ENCODE measurements around the gene SSC5D.
"Not testable (repeated sequence)": the region's sequence is repeated elsewhere in the genome, so short reads cannot be mapped to it uniquely, and the experiment has no call there.

Gene SSC5D

DNA sequence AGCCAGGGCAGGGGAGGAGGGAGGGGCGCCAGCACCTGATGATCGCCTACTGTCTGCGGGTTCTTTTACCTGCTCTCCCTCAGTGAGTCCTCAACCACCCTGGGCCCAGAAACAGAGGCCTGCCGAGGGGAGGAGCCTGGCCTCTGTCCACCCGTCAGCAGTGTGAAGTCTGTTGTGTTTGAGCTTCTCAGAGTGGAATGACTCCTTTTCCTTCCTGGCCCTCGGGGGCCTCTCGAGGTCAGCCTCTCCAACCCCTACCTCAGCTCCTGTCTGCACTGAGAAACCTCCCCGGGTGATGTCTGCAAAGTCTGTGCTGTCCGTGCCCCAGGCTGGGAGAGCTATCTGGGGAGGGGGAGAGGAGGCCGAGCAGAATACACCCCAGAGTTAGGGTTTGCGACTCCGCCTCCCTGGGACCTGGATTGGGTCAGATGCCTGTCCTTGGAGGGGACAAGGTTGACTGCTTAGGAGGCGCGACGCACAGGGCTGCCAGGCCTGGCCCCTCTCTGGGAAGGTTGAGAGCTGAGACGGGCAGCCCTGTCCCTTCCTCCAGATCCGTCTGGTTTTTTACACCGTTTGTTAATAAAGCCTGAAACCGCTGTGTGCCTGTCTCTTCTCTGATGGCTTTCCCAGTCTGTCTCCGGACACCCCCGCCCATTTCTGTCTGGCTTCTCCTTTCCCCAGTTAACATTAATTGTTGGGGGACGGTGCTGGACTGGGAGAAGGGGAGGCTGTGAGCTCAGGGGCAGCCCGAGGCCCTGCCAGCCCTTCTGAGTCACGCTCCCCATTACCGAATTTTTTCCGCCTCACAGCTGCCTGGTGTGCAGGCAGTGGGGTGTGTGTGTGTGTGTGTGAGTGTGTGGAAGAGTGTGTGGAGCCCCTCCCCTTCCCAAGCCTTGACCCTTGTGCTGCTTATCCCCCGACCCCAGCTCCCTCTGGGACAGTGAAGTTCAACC, 989 bp upstream of the SSC5D start:
- DNase-seq (ENCODE audit: low read depth in 2 of 2), result no peak

DNA sequence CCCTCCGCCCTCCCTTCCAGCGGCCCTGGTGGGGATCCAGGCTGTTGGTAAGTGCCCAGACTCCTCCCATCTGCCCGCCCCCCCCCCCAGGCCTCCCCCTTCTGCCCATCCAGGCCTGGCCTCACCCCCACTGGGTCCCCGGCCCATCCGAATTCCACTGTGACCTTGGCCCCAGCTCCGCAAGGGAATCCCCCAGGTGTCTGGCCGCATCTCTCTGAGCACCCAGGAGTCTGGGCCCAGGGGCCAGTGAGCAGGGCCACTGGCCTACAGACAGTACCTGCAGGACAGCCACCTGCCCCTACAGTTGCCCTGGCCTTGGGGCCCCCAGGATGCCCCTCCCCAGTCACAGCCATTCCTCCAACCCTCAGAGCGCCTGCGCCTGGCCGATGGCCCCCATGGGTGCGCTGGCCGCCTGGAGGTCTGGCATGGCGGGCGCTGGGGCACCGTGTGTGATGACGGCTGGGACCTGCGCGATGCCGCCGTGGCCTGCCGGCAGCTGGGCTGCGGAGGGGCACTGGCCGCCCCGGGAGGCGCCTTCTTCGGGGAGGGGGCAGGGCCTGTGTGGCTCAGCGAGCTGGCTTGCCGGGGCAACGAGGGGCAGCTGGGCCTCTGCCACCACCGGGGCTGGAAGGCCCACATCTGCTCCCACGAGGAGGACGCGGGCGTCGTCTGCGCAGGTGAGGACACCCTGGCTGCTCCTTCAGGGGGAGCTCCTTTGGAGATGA, 912 bp downstream of the SSC5D start:
- DNase-seq (ENCODE audit: low read depth in 2 of 2), result no peak

DNA sequence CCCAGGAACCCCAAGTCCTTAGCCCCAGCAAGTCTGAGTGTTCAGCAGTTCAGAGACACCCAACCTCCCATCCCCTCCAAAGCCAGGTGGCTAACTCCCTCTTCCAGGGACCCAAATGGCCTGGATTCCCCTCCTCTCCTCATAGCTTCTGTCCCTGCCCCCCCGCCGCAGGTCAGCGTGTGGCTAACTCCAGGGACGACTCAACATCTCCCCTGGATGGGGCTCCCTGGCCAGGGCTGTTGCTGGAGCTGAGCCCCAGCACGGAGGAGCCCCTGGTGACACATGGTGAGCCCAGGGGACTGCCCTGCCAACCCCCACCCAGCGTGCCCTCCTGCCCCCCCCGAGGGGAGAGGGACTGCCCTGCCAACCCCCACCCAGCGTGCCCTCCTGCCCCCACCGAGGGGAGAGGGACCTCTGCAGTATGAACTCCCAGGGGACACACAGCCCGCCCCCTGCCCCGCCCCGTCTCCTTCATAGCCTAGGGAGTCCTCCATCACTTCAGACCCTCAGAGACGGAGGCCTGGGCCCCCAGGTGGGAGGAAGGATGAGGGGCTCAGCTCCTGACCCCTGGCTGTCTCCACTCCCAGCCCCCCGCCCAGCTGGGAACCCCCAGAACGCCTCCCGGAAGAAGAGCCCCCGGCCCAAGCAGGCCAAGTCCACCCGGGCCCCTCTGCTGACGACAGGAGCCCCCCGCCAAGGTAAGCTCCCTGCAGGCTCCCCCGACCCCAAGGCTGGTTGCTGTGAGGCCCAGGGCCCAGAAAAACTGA, 1.7 kb downstream of the SSC5D start:
- DNase-seq (ENCODE audit: low read depth in 2 of 2), result no peak

DNA sequence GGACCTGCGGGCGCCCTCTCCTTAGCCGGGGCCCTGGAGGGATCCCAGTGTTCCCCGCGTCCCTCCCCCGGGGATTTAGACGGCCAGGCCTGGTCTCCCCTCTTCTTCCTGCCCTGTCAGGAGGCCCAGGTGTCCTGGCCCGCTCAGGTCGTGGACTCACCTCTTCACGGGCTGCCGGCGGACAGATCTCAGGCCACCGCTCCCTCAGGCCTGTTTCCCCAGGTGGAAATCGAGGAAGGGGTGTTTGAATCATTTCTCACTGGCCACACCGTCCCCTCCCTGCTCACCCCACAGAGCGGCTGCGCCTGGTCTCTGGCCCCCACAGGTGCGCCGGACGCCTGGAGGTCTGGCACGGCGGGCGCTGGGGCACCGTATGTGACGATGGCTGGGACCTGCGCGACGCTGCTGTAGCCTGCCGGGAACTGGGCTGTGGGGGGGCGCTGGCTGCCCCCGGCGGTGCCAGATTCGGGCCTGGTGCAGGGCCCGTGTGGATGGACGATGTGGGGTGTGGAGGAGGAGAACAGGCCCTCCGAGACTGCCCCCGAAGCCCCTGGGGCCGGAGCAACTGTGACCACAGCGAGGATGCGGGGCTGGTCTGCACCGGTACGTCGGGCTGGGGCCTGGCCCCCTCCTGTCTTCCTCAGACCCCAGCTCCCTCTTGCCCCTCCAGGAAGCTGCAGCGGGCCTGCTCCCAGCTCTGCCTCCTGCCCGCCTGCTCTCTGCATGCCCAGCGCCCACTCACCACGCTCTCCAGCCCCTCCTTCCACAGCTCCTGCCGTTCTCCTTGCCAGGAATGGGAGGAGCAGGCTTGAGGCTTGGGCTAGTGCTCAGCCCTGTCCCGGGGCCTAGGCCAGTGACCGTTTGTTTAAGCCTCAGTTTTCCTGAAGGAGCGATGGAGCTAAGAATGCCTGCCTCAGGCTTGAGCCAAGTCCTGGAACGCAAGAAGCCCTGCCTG, 2.5 kb downstream of the SSC5D start:
- DNase-seq (ENCODE audit: low read depth in 2 of 2), result no peak

GRCh38 chr19:55491546-55492360, 3.5 kb downstream of the SSC5D start:
- DNase-seq (ENCODE audit: low read depth in 2 of 2), result no peak

GRCh38 chr19:55492362-55492944, 4.2 kb downstream of the SSC5D start:
- no peak for DNase-seq (ENCODE audit: low read depth in 2 of 2)

GRCh38 chr19:55493052-55493644, 4.9 kb downstream of the SSC5D start:
- DNase-seq (ENCODE audit: low read depth in 2 of 2), result no peak

DNA sequence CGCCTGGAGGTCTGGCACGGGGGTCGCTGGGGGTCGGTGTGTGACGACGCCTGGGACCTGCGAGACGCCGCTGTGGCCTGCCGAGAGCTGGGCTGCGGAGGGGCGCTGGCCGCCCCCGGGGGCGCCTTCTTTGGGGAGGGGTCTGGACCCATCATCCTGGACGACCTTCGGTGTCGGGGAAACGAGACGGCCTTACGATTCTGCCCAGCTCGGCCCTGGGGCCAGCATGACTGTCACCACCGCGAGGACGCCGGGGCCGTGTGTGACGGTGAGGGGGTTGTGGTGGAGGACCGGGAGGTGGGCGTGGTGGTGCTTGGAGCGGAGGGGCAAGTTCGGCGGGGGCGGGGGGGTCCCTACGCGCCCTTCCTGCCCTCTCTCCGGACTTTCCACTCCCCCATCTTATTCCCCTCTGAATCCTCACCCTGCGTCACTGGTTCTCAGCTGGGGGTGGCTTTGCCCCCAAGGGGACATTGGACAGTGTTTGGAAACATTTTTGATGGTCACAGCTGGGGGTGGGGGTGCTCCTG, 5.5 kb downstream of the SSC5D start:
- DNase-seq (ENCODE audit: low read depth in 2 of 2), result no peak

GRCh38 chr19:55494172-55494761, 6.0 kb downstream of the SSC5D start:
- no peak for DNase-seq (ENCODE audit: low read depth in 2 of 2)

GRCh38 chr19:55495646-55496349, 7.6 kb downstream of the SSC5D start:
- no peak for DNase-seq (ENCODE audit: low read depth in 2 of 2)

DNA sequence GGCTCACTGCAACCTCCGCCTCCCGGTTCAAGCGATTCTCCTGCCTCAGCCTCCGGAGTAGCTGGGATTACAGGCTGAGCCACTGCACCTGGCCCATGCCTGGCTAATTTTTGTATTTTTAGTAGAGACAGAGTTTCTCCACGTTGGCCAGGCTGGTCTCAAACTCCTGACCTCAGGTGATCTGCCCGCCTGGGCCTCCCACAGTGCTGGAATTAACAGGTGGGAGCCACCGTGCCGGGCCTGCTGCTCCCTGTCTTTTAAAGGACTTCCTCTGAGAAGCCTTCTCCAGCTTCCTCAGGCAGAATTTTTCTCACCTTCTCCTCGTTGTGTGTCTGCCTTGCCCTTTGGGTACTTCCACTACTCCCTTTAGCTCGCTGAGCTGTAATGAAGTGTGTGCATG, 8.6 kb downstream of the SSC5D start:
- not testable (repeated sequence) for DNase-seq (ENCODE audit: low read depth in 2 of 2)

GRCh38 chr19:55497763-55498162, 9.5 kb downstream of the SSC5D start:
- no peak for DNase-seq (ENCODE audit: low read depth in 2 of 2)

GRCh38 chr19:55498246-55498840, 10.1 kb downstream of the SSC5D start:
- no peak for DNase-seq (ENCODE audit: low read depth in 2 of 2)

GRCh38 chr19:55500368-55500952, 12.2 kb downstream of the SSC5D start:
- DNase-seq (ENCODE audit: low read depth in 2 of 2), result no peak

GRCh38 chr19:55502197-55502952, 14.1 kb downstream of the SSC5D start:
- DNase-seq (ENCODE audit: low read depth in 2 of 2), result no peak

GRCh38 chr19:55503157-55503501, 14.9 kb downstream of the SSC5D start:
- no peak for DNase-seq (ENCODE audit: low read depth in 2 of 2)
